ENCODE measurements around the gene CDK5RAP2. TPM values are rescaled to one million over a fixed set of nuclear protein-coding genes. Genes with fewer than 3 reads are reported as not detected.
"Not testable (repeated sequence)": the region's sequence is repeated elsewhere in the genome, so short reads cannot be mapped to it uniquely, and the experiment has no call there.

CDK5RAP2 gene
- polyA plus RNA-seq, 1 experiment = 30.3 TPM

DNA sequence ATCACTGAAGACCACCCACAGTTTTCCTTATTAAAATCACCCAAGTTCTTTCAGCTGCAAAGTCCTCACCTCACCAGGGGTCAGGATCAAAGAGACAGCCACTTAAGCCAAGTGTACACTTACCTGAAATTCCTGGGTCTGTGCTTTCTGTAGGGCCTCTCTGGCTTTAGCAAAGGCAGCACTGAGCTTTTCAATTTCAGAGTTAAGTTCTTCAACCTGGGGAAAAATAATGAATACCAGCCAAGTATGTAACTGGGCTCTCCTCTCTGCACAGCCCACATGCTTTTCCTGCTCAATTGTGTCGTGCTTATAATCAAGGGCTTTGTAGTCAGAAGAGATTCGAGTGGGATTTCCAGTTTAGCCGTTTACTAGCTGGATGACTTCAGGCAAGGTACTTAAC is 55.1 kb downstream of the CDK5RAP2 start:
- DNase-seq (ENCODE audit: low read depth, low spot score) = no peak
- TF ChIP-seq, protein P1, sequence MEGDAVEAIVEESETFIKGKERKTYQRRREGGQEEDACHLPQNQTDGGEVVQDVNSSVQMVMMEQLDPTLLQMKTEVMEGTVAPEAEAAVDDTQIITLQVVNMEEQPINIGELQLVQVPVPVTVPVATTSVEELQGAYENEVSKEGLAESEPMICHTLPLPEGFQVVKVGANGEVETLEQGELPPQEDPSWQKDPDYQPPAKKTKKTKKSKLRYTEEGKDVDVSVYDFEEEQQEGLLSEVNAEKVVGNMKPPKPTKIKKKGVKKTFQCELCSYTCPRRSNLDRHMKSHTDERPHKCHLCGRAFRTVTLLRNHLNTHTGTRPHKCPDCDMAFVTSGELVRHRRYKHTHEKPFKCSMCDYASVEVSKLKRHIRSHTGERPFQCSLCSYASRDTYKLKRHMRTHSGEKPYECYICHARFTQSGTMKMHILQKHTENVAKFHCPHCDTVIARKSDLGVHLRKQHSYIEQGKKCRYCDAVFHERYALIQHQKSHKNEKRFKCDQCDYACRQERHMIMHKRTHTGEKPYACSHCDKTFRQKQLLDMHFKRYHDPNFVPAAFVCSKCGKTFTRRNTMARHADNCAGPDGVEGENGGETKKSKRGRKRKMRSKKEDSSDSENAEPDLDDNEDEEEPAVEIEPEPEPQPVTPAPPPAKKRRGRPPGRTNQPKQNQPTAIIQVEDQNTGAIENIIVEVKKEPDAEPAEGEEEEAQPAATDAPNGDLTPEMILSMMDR (IDR thresholded peaks at IDR 0.05; ENCODE audit: low read depth, low read length) = no peak
- POLR2A ChIA-PET = no interaction called here
- H3K27ac ChIP-seq (ENCODE audit: low read depth, low read length) = no peak overlapping the region
- no peak overlapping the region for H3K4me3 ChIP-seq (ENCODE audit: low read depth, low read length)
- no peaks in the 10 kb centered on the region for H3K27me3 ChIP-seq (ENCODE audit: control insufficient read depth, insufficient read depth, low read length)
- no peaks in the 10 kb centered on the region for H3K9me3 ChIP-seq (ENCODE audit: control insufficient read depth, insufficient read depth, low read length)
- CTCF ChIA-PET = interaction anchor here (1.1 to 1.9 kb wide), 2 partner anchors 12 to 47 kb away, joined by 3 to 5 read pairs; no protein-coding TSS in a partner anchor

DNA sequence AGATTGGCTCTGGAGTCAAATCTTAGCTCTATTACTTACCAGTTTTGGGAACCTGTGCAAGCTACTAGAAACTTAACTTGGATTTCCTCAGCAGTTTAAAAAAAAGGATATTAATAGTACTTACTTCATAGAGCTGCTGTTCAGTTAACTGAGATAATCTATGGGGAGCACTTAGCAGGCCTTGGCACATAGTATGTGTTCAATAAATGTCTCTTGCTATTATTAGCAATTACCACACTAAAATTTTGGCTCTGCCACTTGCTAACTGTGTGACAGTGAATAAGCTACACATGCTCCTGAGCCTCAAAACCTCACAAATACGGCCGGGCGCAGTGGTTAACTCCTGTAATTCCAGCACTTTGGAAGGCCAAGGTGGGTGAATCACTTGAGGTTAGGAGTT is 55.9 kb downstream of the CDK5RAP2 start:
- POLR2A ChIA-PET = no interaction called here
- H3K27me3 ChIP-seq (ENCODE audit: control insufficient read depth, insufficient read depth, low read length) = no peaks in the 10 kb centered on the region
- H3K27ac ChIP-seq (ENCODE audit: low read depth, low read length) = no peak overlapping the region
- TF ChIP-seq, protein P1 (IDR thresholded peaks at IDR 0.05; ENCODE audit: low read depth, low read length) = no peak
- no peaks in the 10 kb centered on the region for H3K9me3 ChIP-seq (ENCODE audit: control insufficient read depth, insufficient read depth, low read length)
- CTCF ChIA-PET = interaction anchor here (0.9 to 1.9 kb wide), 3 partner anchors 9 to 46 kb away, joined by 3 to 5 read pairs (median 3); no protein-coding TSS in a partner anchor
- no peak overlapping the region for H3K4me3 ChIP-seq (ENCODE audit: low read depth, low read length)
- DNase-seq (ENCODE audit: low read depth, low spot score) = no peak

DNA sequence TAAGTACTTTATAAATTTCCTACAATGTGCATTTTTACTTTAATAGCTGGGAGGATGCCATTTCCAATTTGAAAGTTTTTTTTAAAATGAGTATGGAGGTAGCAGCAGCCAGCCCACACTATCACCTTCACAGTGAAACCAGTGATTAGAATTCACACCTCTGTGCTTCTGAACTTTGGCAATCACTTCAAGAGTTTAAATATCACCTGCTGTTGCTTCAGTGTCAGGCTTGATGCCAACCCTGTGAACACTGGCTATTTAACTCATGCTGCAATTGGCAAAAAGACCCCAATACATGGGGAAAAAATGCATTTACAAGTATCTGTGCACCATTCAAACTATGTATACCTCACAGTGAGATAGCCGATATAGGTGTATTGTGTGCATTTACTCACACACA is 57.4 kb downstream of the CDK5RAP2 start:
- CTCF ChIA-PET = no interaction called here
- POLR2A ChIA-PET = no interaction called here
- Histone ChIP-seq H3K4me3 (ENCODE audit: low read depth, low read length) (no peak overlapping the region), H3K9me3 (ENCODE audit: control insufficient read depth, insufficient read depth, low read length) (no peaks in the 10 kb centered on the region), H3K27me3 (ENCODE audit: control insufficient read depth, insufficient read depth, low read length) (no peaks in the 10 kb centered on the region), H3K27ac (ENCODE audit: low read depth, low read length) (no peak overlapping the region)
- no peak for DNase-seq (ENCODE audit: low read depth, low spot score)
- TF ChIP-seq, protein P1 (IDR thresholded peaks at IDR 0.05; ENCODE audit: low read depth, low read length) = no peak

- no peak overlapping the region for H3K27ac ChIP-seq (ENCODE audit: low read depth, low read length)
- no peak overlapping the region for H3K4me3 ChIP-seq (ENCODE audit: low read depth, low read length)
- TF ChIP-seq, protein P1 (IDR thresholded peaks at IDR 0.05; ENCODE audit: low read depth, low read length) = no peak
- DNase-seq (ENCODE audit: low read depth, low spot score) = no peak
- CTCF ChIA-PET = no interaction called here
- POLR2A ChIA-PET = no interaction called here
- H3K27me3 ChIP-seq (ENCODE audit: control insufficient read depth, insufficient read depth, low read length) = no peaks in the 10 kb centered on the region
- H3K9me3 ChIP-seq (ENCODE audit: control insufficient read depth, insufficient read depth, low read length) = no peaks in the 10 kb centered on the region
Observed at GRCh38 chr9:120522032-120522431, 57.9 kb downstream of the CDK5RAP2 start.

DNA sequence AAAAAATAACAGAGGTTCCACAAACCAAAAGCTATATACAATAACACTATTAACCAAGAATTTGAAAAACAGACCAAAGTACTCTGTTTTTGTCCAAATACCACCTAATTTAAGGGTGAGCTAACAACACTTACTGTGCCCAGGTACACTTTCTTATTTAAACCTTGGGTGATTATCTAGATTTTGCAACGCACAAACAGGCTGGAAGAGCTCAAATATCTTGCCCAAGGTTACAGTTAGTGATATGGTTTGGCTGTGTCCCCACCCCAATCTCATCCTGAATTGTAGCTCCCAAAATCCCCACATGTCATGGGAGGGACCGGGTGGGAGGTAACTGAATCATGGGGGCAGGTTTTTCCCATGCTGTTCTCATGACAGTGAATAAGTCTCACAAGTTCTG is 58.9 kb downstream of the CDK5RAP2 start:
- no peak overlapping the region for H3K4me3 ChIP-seq (ENCODE audit: low read depth, low read length)
- no peaks in the 10 kb centered on the region for H3K9me3 ChIP-seq (ENCODE audit: control insufficient read depth, insufficient read depth, low read length)
- TF ChIP-seq, protein P1 (IDR thresholded peaks at IDR 0.05; ENCODE audit: low read depth, low read length) = no peak
- CTCF ChIA-PET = interaction anchor here (1.6 kb wide), 1 partner anchor 11 kb away, joined by 7 read pairs; no protein-coding TSS in a partner anchor
- POLR2A ChIA-PET = no interaction called here
- H3K27me3 ChIP-seq (ENCODE audit: control insufficient read depth, insufficient read depth, low read length) = no peaks in the 10 kb centered on the region
- no peak overlapping the region for H3K27ac ChIP-seq (ENCODE audit: low read depth, low read length)
- DNase-seq (ENCODE audit: low read depth, low spot score) = no peak

- DNase-seq (ENCODE audit: low read depth, low spot score); H3K4me3 ChIP-seq (ENCODE audit: low read depth, low read length); CTCF ChIA-PET; H3K9me3 ChIP-seq (ENCODE audit: control insufficient read depth, insufficient read depth, low read length); H3K27ac ChIP-seq (ENCODE audit: low read depth, low read length); POLR2A ChIA-PET; H3K27me3 ChIP-seq (ENCODE audit: control insufficient read depth, insufficient read depth, low read length): not testable (repeated sequence)
Observed at GRCh38 chr9:120515996-120516395, 64.0 kb downstream of the CDK5RAP2 start.

DNA sequence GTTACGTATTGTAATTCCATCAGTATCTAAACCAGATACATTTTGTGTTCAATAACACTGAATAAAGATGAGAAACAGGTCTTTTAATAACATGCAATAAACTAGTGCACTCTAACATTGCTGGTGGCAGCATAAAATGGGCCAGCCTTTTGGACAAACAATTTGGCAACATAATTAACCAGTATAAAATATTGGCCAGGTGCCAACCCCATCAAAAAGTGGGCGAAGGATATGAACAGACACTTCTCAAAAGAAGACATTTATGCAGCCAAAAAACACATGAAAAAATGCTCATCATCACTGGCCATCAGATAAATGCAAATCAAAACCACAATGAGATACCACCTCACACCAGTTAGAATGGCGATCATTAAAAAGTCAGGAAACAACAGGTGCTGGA is 64.5 kb downstream of the CDK5RAP2 start:
- POLR2A ChIA-PET; DNase-seq (ENCODE audit: low read depth, low spot score); H3K4me3 ChIP-seq (ENCODE audit: low read depth, low read length); H3K9me3 ChIP-seq (ENCODE audit: control insufficient read depth, insufficient read depth, low read length); CTCF ChIA-PET; H3K27me3 ChIP-seq (ENCODE audit: control insufficient read depth, insufficient read depth, low read length); H3K27ac ChIP-seq (ENCODE audit: low read depth, low read length): not testable (repeated sequence)

Data from AG04450 (cell line).